ENCODE data around the gene C19orf25.
A peak's percentile ranks its signal among the peaks of the same experiment; 100 is the strongest.
"Not testable (repeated sequence)": the region's sequence is repeated elsewhere in the genome, so short reads cannot be mapped to it uniquely, and the experiment has no call there.

Gene C19orf25

GRCh38 chr19:1512671-1513498 is 33.9 kb upstream of the C19orf25 start, which contains the start of gene ADAMTSL5:
TSS of gene ADAMTSL5 (minus strand) at chr19:1513019. CDS start at chr19:1510943, 2,076 bp downstream.
- DNase-seq (ENCODE audit: low read depth): peak; percentile 52

DNA sequence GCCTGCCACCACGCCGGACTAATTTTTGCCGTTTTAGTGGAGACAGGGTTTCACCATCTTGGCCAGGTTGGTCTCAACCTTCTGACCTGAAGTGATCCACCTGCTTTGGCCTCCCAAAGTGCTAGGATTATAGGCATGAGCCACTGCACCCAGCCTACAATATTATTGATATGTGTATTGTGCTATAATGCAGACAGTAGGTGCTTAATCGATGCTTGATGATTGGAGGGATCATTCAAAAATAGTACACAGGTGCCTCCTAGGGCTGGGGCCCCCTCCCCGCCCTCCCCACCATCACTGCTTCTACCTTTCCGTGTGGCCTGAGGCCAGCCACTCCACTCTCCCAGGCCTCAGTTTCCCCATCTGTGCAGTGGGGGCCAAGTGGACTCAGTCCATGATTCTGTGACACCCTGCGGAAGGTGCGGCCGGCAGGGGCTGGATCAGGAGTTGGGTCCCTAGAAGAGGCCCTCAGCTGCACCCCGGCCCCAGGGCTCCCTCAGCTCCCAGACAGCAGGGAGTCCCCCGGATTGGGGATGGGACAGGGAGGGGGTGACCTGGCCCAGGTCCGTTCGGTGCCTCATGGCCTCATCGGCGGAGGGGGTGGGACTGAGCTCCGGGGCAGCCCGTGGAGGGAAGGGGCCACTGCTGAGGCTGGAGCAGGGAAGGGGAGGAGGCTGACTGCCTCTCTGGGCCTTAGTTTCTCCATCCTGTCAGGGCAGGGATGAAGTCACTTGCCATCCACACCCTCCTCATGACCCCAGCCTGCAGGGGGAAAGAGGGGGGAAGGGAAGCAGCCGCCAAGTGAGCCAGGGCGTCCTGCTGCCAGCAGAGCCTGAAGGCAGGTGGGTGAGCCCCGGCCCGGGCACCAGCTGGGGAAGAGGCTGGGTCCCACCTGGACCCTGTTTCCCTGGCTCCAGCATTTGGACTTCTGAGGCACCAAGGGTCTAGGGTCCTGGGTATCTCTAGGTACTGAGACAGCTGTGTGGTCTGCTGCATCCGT is 32.6 kb upstream of the C19orf25 start:
- DNase-seq (ENCODE audit: low read depth): no peak

DNA sequence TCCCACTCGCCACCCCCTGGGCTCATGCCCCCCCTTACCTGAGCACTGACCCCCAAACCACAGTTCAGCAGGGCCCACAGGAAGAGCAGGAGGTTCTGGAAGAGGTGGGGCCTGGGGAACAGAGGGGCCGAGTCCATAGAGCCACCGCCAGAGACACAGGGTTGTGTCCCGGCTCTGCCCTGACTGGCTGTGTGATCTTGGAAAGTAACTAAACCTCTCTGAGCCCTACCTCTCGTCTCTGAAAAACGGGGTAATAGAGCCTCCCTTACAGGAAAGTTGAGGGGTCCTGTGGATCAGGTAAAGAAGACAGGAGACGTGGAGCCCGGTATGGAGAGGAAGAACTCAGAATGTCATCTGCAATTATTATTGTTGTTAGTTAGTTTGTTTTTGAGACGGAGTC is 31.8 kb upstream of the C19orf25 start:
- no peak for DNase-seq (ENCODE audit: low read depth)

DNA sequence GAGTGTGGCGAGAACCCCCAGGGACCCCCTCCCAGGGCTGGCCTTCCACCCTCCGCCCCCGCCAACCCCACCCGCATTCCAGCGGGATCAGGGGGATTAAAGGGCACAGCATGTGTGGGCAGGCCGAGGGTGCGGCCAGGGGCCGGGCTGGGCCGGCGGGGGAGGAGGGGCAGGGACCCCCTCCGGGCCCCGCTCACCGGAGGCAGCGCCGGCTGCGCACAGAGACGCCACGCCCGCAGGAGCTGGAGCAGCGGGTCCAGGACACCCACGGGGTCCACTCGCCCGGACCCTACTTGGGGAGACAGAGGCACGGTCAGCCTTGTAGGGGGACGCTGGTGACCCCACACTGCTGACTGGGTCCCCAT is 31.4 kb upstream of the C19orf25 start:
- DNase-seq (ENCODE audit: low read depth): no peak

GRCh38 chr19:1509602-1510441 is 30.8 kb upstream of the C19orf25 start:
- no peak for DNase-seq (ENCODE audit: low read depth)

DNA sequence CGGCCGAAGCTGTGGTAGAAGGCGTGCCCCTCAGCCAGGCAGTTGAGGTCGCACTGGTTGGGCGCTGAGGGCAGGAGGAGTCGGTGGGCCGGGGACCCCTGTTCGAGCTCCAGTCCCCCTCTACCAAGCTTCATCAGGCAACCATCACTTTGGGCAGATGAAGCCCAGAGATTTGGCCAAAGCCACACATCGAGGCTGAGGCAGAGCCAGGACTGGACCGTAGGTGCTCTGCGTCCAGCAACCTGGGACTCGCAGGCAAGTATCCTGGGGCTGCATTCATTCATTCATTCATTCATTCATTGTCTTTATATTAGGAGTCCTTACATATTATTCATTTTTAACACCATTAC is 29.5 kb upstream of the C19orf25 start:
- DNase-seq (ENCODE audit: low read depth): no peak

DNA sequence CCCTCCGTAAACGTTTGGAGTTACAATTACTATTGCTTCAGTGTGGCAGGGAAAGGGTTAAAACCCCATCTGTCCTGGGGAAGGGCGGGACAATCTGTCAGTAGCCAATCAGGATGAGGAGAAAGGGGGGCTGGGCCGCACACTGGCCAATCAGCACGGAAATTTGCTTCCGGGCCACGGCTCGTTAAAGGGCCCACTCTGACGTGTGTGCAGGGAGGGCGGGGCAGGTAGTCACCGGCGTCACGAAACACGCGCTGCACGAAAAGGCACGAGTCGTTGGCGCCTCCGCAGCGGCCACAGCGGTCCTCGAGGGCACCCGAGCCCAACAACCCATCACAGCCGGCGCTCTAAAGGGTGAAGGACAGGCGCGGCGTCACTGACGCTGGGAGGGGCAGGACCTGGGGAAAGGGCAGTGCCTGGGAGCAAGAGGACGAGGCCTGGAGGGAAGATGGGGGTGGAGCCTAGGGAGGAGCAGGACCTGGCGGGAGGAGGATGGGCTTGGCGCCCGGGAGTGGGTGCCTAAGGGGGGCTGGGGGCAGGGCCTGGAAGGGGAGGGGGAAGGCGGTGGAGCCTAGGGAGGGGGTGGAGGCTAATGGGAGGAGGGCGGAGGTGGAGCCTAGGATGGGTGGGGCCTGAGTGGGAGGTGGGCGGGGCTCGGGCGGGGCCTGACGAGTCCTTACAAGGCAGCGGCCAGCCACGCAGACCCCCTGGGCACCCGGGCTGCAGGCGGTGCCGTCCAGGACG is 28.9 kb upstream of the C19orf25 start:
- peak; percentile 90 for DNase-seq (ENCODE audit: low read depth)

DNA sequence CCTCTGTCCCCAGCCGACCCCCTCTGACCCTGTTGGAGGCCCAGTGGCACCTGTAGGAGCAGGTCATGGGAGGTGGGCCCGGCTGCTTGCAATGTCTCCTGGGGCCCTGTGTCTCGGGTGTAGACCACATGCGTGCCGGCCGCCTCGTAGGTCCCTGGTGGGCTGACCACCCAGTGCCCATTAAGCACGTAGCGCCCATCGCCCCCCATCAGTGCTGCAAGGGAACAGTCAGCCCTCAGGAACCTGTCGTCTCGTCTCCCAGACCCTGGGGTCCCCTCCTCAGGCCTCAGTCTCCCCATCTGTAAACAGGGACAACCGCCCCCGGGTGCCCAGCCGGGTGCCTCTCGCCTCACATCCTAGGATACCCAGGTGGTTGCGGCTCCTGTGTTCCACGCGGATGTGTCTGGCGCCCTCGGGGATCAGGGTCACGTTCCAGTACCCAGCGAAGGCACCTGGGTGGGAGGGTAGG is 28.2 kb upstream of the C19orf25 start:
- DNase-seq (ENCODE audit: low read depth): no peak

GRCh38 chr19:1505991-1506881 is 27.2 kb upstream of the C19orf25 start:
- DNase-seq (ENCODE audit: low read depth): no peak

GRCh38 chr19:1505012-1505411 is 26.0 kb upstream of the C19orf25 start:
- no peak for DNase-seq (ENCODE audit: low read depth)

GRCh38 chr19:1503925-1504773 is 25.1 kb upstream of the C19orf25 start:
- no peak for DNase-seq (ENCODE audit: low read depth)

DNA sequence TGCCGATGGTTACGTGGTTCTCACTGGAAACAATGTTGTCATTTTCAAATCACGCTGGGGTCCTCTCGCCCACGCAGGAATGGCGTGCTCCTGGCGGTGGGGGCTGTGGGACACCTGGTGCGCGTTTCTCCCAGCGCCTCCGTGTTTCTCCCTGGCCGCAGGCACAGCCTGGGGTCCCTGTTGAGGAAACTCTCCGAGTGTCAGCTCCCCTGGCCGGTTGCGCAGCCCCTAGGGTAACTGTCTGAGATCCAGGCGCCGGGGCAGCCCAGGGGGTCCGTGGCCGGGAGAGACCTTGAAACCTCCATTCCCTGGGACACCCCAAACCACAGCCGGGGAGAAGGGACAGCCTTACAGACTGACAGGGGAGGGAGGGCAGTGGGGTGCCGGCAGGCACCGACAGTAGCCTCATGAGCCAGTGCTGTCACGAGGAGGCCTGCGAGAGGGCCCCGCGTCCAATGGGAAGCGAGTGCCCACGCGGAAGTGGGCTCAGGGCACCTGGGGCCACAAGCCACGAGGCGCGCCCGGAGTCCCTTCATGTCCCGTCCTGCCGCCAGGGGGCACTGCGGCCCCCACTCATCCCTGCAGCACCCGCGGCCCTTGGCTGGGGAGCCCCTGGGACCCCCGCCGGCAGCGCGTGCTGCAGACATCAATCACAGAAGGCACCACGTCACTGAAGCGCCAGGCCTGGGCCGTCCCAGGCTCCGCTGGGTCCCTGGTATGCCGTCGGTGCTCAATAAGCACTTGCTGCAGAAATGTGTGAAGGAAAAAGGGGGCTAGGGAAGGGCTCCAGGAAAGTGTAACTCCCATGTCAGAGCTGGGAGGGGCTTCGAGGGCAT is 24.3 kb upstream of the C19orf25 start:
- peak; percentile 43 for DNase-seq (ENCODE audit: low read depth)

DNA sequence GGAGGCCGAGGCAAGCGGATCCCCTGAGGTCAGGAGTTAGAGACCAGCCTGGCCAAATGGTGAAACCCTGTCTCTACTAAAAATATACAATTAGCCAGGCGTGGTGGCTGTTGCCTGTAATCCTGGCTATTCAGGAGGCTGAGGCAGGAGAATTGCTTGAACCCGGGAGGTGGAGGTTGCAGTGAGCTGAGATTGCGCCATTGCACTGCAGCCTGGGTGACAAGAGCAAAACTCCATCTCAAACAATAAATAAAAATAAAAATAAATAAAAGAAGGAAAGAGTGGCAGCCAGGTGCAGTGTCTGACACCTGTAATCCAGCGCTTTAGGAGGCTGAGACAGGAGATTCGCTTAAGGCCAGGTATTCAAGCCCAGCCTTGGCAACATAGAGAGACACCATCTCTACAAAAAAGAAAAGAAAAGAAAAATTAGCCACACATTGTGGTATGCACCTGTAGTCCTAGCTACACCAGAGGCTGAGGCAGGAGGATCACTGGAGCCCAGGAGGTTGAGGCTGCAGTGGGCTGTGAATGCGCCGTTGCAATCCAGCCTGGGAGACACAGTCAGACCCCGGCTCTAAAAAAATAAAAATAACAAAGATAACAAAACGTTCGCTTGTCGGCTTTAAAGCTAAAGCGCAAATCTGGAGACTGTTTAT is 23.5 kb upstream of the C19orf25 start:
- no peak for DNase-seq (ENCODE audit: low read depth)

DNA sequence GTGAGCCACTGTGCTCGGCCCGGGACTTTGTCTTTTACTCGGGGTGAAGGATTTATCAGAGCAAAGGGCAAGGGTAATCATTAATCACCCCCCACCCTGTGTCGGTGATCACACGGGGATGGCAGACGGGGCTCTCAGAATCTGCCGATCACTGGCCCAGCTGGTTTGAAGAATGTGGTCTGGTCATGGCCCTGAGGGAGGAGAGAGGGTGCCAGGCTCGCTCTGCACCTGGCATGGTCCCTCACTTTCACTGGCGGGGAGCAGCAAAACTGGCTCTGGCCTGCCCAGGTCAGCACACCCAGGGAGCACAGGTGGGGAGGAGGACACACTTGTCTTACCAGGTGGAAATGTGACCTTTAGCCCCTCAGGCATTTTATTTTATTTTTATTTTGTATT is 22.2 kb upstream of the C19orf25 start:
- DNase-seq (ENCODE audit: low read depth): no peak

GRCh38 chr19:1499231-1499630 is 20.2 kb upstream of the C19orf25 start:
- not testable (repeated sequence) for DNase-seq (ENCODE audit: low read depth)

DNA sequence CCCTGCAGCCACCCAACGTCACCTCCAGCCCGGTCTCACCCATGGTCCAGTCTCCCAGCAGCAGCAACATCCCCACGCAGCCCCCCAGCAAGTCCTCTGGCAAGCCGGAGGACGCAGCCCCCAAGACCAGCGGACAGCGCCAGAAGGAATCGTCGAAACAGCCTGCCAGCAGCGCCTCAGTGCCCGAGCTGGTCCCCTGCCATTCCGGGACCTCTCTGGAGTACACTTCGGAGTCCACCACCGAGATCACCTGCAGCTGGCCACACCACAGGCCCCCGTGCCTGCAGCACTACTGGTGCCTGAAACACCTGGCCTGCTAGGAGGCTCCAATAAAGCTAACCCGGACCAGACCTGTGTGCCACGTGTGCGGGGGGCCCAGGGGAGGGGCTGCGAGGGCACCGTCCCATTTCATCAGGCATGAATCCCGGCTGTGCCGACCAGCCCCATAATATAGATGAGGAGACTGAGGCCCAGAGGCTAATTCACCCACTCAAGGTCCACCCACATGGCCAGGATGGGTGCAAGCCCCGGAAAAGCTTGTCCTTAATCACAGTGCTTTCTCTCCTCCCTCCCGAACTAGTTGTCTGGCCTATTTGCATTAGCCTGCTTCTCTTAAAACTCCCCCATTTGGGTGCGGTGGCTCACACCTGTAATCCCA is 18.7 kb upstream of the C19orf25 start:
- no peak for DNase-seq (ENCODE audit: low read depth)
